SK-N-SH (cell line): ENCODE data around the gene INPP5A. TPM values are rescaled to one million over a fixed set of nuclear protein-coding genes. Genes with fewer than 3 reads are reported as not detected.
"Not testable (repeated sequence)": the region's sequence is repeated elsewhere in the genome, so short reads cannot be mapped to it uniquely, and the experiment has no call there.

Experiments
- CTCF ChIA-PET: fragments of 300-600, 350-600 bp; formaldehyde crosslinking; extraction: SDS; loops from one replicate; lab custom pipeline; 2021; lab: Yijun Ruan, JAX
- POLR2A ChIA-PET: fragments of 350-600 bp; sonication (Branson Sonifier 250); formaldehyde crosslinking; extraction: SDS; loops from one replicate; lab custom pipeline; 2020; ENCODE audit warnings: antibody characterized with exemption, inconsistent platforms; lab: Yijun Ruan, JAX
- DNase-seq: peaks from one replicate; pipeline ENCODE4 v3.0.0; 2012
- H2AFZ ChIP-seq: fragments of 200-600 bp; sonication (generic); 2 replicates; pipeline ENCODE4 v1.8.1; 2016; ENCODE audit warnings: antibody characterized with exemption, mild to moderate bottlenecking, low read depth
- H3F3A ChIP-seq: fragments of 200-600 bp; sonication (generic); replicated peaks from 2 replicates; pipeline ENCODE3; 2016; ENCODE audit warnings: antibody characterized with exemption, mild to moderate bottlenecking; ENCODE audit not compliant: insufficient read depth
- H3K27ac ChIP-seq, 2 experiments: fragments of 200-500 bp in 1 of 2; fragments of 200-600 bp in 1 of 2; sonication (Bioruptor generic) in 1 of 2; sonication (generic), shearing (Covaris generic) in 1 of 2; 2 replicates each; pipeline versions ENCODE4 v1.5.1 to v1.6.1; 2014 to 2016; ENCODE audit warnings: low read depth in 2 of 2, inconsistent platforms in 1 of 2, low read length in 1 of 2, mild to moderate bottlenecking in 1 of 2, mixed read lengths in 1 of 2
- H3K27me3 ChIP-seq: fragments of 200-600 bp; sonication (generic), shearing (Covaris generic); 2 replicates; pipeline ENCODE4 v1.6.1; 2016; ENCODE audit warnings: mixed run types; ENCODE audit not compliant: insufficient read depth
- H3K36me3 ChIP-seq, 2 experiments: fragments of 200-500 bp in 1 of 2; fragments of 200-600 bp in 1 of 2; sonication (Bioruptor generic) in 1 of 2; sonication (generic) in 1 of 2; replicated peaks in 1 of 2; 2 replicates each; pipeline versions ENCODE3 to v1.5.1; 2014 to 2016; ENCODE audit warnings: low read length in 1 of 2, mild to moderate bottlenecking in 1 of 2; ENCODE audit not compliant: insufficient read depth in 2 of 2, control insufficient read depth in 1 of 2
- H3K4me1 ChIP-seq, 2 experiments: fragments of 200-500 bp in 1 of 2; fragments of 200-600 bp in 1 of 2; sonication (Bioruptor generic) in 1 of 2; sonication (generic), shearing (Covaris generic) in 1 of 2; 2 replicates each; pipeline versions ENCODE4 v1.5.1 to v1.6.1; 2014 to 2016; ENCODE audit warnings: low read depth in 1 of 2, low read length in 1 of 2, mixed run types in 1 of 2; ENCODE audit not compliant: insufficient read depth in 2 of 2, control insufficient read depth in 1 of 2
- H3K4me2 ChIP-seq: fragments of 200-600 bp; sonication (generic), shearing (Covaris generic); 2 replicates; pipeline ENCODE4 v1.6.1; 2017; ENCODE audit warnings: mixed run types
- H3K4me3 ChIP-seq, 2 experiments: fragments of 200-500 bp in 1 of 2; fragments of 200-600 bp in 1 of 2; sonication (Bioruptor generic) in 1 of 2; sonication (generic), shearing (Covaris generic) in 1 of 2; 2 replicates each; pipeline versions ENCODE4 v1.5.1 to v1.8.1; 2014 to 2016; ENCODE audit warnings: low read depth in 2 of 2, inconsistent platforms in 1 of 2, low read length in 1 of 2, mild to moderate bottlenecking in 1 of 2, mixed read lengths in 1 of 2, moderate library complexity in 1 of 2
- H3K79me2 ChIP-seq: fragments of 200-600 bp; sonication (generic); 2 replicates; pipeline ENCODE4 v1.8.1; 2017; ENCODE audit warnings: mild to moderate bottlenecking; ENCODE audit not compliant: insufficient read depth
- H3K9ac ChIP-seq: fragments of 200-600 bp; sonication (generic); 2 replicates; pipeline ENCODE4 v1.6.1; 2017; ENCODE audit warnings: mixed run types
- H3K9me2 ChIP-seq: fragments of 200-600 bp; sonication (generic); 2 replicates; pipeline ENCODE4 v1.6.1; 2017; ENCODE audit warnings: mixed run types
- H3K9me3 ChIP-seq: fragments of 200-600 bp; sonication (generic); 2 replicates; pipeline ENCODE4 v1.6.1; 2017; ENCODE audit warnings: mixed run types, mild to moderate bottlenecking, moderate library complexity
- H4K20me1 ChIP-seq: fragments of 200-600 bp; sonication (generic); 2 replicates; pipeline ENCODE4 v1.6.1; 2017; ENCODE audit warnings: mild to moderate bottlenecking, mixed run types; ENCODE audit not compliant: insufficient read depth
- ELF1 ChIP-seq: IDR thresholded peaks from 2 replicates; pipeline ENCODE4 v1.4.0; 2012
- EP300 ChIP-seq, 2 experiments: IDR thresholded peaks; 2 replicates each; pipeline versions ENCODE4 v1.4.0 to v1.6.1; 2012; ENCODE audit warnings: borderline replicate concordance in 1 of 2, low read depth in 1 of 2, low read length in 1 of 2
- FOXJ3 ChIP-seq: sonication (generic); formaldehyde crosslinking; IDR thresholded peaks from 2 replicates; pipeline ENCODE4 v1.5.1; 2020; ENCODE audit warnings: mild to moderate bottlenecking, missing genetic modification reagents
- GABPA ChIP-seq: IDR thresholded peaks from 2 replicates; pipeline ENCODE4 v1.4.0; 2012; ENCODE audit warnings: low read depth, mild to moderate bottlenecking
- JUND ChIP-seq: IDR thresholded peaks from 2 replicates; pipeline ENCODE4 v1.4.0; 2012
- MEF2A ChIP-seq: IDR thresholded peaks from 2 replicates; pipeline ENCODE4 v1.4.0; 2012; ENCODE audit warnings: low read depth, borderline replicate concordance
- NFIC ChIP-seq: IDR thresholded peaks from 2 replicates; pipeline ENCODE4 v1.4.0; 2012; ENCODE audit warnings: borderline replicate concordance
- NRF1 ChIP-seq: IDR thresholded peaks from 2 replicates; pipeline ENCODE4 v1.6.1; 2012; ENCODE audit warnings: low read depth, mild to moderate bottlenecking, low read length
- POLR2AphosphoS5 ChIP-seq: IDR thresholded peaks from 2 replicates; pipeline ENCODE4 v1.6.1; 2012; ENCODE audit warnings: low read depth, low read length
- RAD21 ChIP-seq: IDR thresholded peaks from 2 replicates; pipeline ENCODE4 v1.6.1; 2012; ENCODE audit warnings: mild to moderate bottlenecking, low read length
- SIN3A ChIP-seq: IDR thresholded peaks from 2 replicates; pipeline ENCODE4 v1.6.1; 2012; ENCODE audit warnings: low read depth, mild to moderate bottlenecking, low read length, moderate library complexity, borderline replicate concordance
- WGBS: methylation state at CpG from one replicate; pipeline ENCODE4 v1.1.6; 2017; ENCODE audit warnings: low lambda C conversion rate; 5-methylcytosine and 5-hydroxymethylcytosine counted together
- polyA plus RNA-seq, 3 experiments: library from polyadenylated mRNA; depleted of rRNA; stranded (reverse); fragments of >200 nt; gene quantifications; 2 replicates each; pipeline ENCODE4 v1.2.3, GENCODE V29; 2012
- TF ChIP-seq, protein P1 (sequence below): fragments of 150-350 bp; IDR thresholded peaks from 2 replicates; pipeline ENCODE4 v1.6.1; 2016; ENCODE audit warnings: mild to moderate bottlenecking, low read depth, low read length
- TF ChIP-seq, protein P2 (sequence below): IDR thresholded peaks from 2 replicates; pipeline ENCODE4 v1.4.0; 2012; ENCODE audit warnings: low read depth, borderline replicate concordance
- TF ChIP-seq, protein P3 (sequence below): IDR thresholded peaks from 2 replicates; pipeline ENCODE4; 2012

Gene INPP5A
- polyA plus RNA-seq, 1 of the 3 experiments (the other 2 are of a cell fraction) = 12.0 TPM

DNA sequence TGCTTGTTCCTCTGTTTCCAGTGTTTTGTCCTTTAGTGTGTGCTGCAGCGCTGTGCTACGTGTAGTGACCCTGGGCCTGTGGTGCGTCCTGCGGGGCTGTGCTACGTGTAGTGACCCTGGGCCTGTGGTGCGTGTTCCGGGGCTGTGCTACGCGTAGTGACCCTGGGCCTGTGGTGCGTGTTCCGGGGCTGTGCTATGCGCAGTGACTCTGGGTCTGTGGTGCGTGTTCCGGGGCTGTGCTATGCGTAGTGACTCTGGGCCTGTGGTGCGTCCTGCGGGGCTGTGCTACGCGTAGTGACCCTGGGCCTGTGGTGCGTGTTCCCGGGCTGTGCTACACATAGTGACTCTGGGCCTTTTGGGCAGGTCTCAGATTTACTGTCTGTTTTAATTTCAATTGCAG lies 60.1 kb downstream of the INPP5A start:
- no peaks in the 10 kb centered on the region for H3K9me3 ChIP-seq
- H3K9me2 ChIP-seq = no peaks in the 10 kb centered on the region
- no peaks in the 10 kb centered on the region for H3K36me3 ChIP-seq
- no peak for DNase-seq
- H3K79me2 ChIP-seq = peaks cover 37% of the 10 kb centered on the region
- H3K27me3 ChIP-seq = no peaks in the 10 kb centered on the region
- no peaks in the 10 kb centered on the region for H3F3A ChIP-seq
- H3K4me2 ChIP-seq = no peak overlapping the region
- H3K4me3 ChIP-seq = no peak overlapping the region
- H3K4me1 ChIP-seq = no peaks in the 10 kb centered on the region; a peak in 1 of 4 replicates
- CTCF ChIA-PET = no interaction called here
- no peak for TF ChIP-seq SIN3A
- no peak for TF ChIP-seq GABPA
- TF ChIP-seq NRF1 = no peak
- no peak for TF ChIP-seq RAD21
- TF ChIP-seq JUND = no peak
- no peak for TF ChIP-seq MEF2A
- TF ChIP-seq ELF1 = no peak
- TF ChIP-seq, protein P1, sequence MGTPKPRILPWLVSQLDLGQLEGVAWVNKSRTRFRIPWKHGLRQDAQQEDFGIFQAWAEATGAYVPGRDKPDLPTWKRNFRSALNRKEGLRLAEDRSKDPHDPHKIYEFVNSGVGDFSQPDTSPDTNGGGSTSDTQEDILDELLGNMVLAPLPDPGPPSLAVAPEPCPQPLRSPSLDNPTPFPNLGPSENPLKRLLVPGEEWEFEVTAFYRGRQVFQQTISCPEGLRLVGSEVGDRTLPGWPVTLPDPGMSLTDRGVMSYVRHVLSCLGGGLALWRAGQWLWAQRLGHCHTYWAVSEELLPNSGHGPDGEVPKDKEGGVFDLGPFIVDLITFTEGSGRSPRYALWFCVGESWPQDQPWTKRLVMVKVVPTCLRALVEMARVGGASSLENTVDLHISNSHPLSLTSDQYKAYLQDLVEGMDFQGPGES = no peak
- no peak for TF ChIP-seq EP300 (IDR thresholded peaks at IDR 0.05; ENCODE audit: borderline replicate concordance in 1 of 2, low read depth in 1 of 2, low read length in 1 of 2)
- TF ChIP-seq FOXJ3 (CRISPR knock-in tag) = no peak
- TF ChIP-seq, protein P2, sequence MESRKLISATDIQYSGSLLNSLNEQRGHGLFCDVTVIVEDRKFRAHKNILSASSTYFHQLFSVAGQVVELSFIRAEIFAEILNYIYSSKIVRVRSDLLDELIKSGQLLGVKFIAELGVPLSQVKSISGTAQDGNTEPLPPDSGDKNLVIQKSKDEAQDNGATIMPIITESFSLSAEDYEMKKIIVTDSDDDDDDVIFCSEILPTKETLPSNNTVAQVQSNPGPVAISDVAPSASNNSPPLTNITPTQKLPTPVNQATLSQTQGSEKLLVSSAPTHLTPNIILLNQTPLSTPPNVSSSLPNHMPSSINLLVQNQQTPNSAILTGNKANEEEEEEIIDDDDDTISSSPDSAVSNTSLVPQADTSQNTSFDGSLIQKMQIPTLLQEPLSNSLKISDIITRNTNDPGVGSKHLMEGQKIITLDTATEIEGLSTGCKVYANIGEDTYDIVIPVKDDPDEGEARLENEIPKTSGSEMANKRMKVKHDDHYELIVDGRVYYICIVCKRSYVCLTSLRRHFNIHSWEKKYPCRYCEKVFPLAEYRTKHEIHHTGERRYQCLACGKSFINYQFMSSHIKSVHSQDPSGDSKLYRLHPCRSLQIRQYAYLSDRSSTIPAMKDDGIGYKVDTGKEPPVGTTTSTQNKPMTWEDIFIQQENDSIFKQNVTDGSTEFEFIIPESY = no peak
- TF ChIP-seq POLR2AphosphoS5 = no peak
- no peak for TF ChIP-seq NFIC
- TF ChIP-seq, protein P3, sequence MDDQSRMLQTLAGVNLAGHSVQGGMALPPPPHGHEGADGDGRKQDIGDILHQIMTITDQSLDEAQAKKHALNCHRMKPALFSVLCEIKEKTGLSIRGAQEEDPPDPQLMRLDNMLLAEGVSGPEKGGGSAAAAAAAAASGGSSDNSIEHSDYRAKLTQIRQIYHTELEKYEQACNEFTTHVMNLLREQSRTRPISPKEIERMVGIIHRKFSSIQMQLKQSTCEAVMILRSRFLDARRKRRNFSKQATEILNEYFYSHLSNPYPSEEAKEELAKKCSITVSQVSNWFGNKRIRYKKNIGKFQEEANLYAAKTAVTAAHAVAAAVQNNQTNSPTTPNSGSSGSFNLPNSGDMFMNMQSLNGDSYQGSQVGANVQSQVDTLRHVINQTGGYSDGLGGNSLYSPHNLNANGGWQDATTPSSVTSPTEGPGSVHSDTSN = no peak
- POLR2A ChIA-PET = no interaction called here
- peaks cover 8% of the 10 kb centered on the region; the same call in 1 of the 2 replicates for H4K20me1 ChIP-seq
- WGBS = 100% methylated on average over 2 of the region's 21 CpGs
- H3K27ac ChIP-seq = no peak overlapping the region
- H2AFZ ChIP-seq = no peak overlapping the region
- no peak overlapping the region for H3K9ac ChIP-seq

DNA sequence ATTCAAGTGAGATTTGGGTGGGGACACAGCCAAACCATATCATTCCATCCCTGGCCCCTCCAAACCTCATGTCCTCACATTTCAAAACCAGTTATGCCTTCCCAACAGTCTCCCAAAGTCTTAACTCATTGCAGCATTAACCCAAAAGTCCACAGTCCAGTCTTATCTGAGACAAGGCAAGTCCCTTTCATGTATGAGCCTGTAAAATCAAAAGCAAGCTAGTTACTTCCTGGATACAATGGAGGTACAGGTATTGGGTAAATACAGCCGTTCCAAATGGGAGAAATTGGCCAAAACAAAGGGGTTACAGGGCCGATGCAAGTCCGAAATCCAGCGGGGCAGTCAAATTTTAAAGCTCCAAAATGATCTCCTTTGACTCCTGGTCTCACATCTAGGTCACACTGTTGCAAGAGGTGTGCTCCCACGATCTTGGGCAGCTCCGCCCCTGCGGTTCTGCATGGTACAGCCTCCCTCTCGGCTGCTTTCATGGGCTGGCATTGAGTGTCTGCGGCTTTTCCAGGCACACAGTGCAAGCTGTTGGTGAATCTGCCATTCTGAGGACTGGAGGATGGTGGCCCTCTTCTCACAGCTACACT lies 61.5 kb downstream of the INPP5A start:
- H4K20me1 ChIP-seq, H3K9me3 ChIP-seq, H3K36me3 ChIP-seq, H3K9ac ChIP-seq, H2AFZ ChIP-seq, H3K9me2 ChIP-seq, H3K27ac ChIP-seq, H3K4me3 ChIP-seq, H3K27me3 ChIP-seq, H3K4me1 ChIP-seq, H3K4me2 ChIP-seq, H3F3A ChIP-seq, POLR2A ChIA-PET, DNase-seq: not testable (repeated sequence)
- 79% methylated on average over 7 of the region's 9 CpGs for WGBS
- peaks cover 28% of the 10 kb centered on the region for H3K79me2 ChIP-seq
- CTCF ChIA-PET = interaction anchor here (0.6 kb wide), 1 partner anchor 23 kb away, joined by 3 read pairs; no protein-coding TSS in a partner anchor
